HUES6 (cell line): ENCODE measurements around the gene KCNA2.

Experiments
- H3K27ac ChIP-seq: 2 replicates; pipeline ENCODE4 v1.7.0; 2013; ENCODE audit warnings: low read depth, mild to moderate bottlenecking, low read length, inconsistent platforms
- H3K27me3 ChIP-seq: 2 replicates; pipeline ENCODE4 v1.6.1; 2013; ENCODE audit warnings: low read length; ENCODE audit not compliant: control insufficient read depth, insufficient read depth
- H3K36me3 ChIP-seq: 2 replicates; pipeline ENCODE4 v1.6.1; 2013; ENCODE audit warnings: low read length; ENCODE audit not compliant: control insufficient read depth, insufficient read depth
- H3K4me1 ChIP-seq: 2 replicates; pipeline ENCODE4 v1.6.1; 2013; ENCODE audit warnings: low read length; ENCODE audit not compliant: control insufficient read depth, insufficient read depth
- H3K4me3 ChIP-seq: 2 replicates; pipeline ENCODE4 v1.5.1; 2013; ENCODE audit warnings: low read depth, low read length
- H3K9ac ChIP-seq: one replicate; pipeline ENCODE4 v1.6.1; 2013; ENCODE audit warnings: mild to moderate bottlenecking, low read length
- H3K9me3 ChIP-seq: 2 replicates; pipeline ENCODE4 v1.6.1; 2013; ENCODE audit warnings: low read depth, low read length; ENCODE audit not compliant: control insufficient read depth, insufficient read depth

KCNA2 gene

GRCh38 chr1:110610696-110611286, 4.6 kb upstream of the KCNA2 start:
- no peak overlapping the region for H3K9ac ChIP-seq
- no peaks in the 10 kb centered on the region for H3K36me3 ChIP-seq
- peaks cover 94% of the 10 kb centered on the region for H3K27me3 ChIP-seq
- no peak overlapping the region for H3K27ac ChIP-seq
- peaks cover 8% of the 10 kb centered on the region for H3K4me1 ChIP-seq
- H3K9me3 ChIP-seq: no peaks in the 10 kb centered on the region
- H3K4me3 ChIP-seq: no peak overlapping the region

DNA sequence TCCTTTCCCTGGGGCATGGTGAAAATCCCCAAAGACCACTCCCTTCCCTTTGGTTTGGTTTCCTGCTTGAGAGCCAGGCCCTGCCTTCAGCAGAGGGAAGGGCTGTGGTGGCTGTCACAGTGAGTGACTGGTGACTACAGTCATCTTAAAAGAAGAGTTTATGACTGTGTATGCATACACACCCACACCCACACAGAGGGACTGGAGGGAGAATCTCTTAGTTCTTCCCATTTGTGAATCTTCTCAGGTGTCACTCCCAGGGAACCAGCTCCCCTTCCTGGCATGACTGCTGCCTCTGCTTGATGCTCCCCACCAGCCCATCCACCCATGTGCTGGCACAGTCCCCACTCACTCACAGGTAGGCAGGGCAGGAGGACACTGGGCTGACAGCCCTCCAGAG, 3.9 kb upstream of the KCNA2 start:
- Histone ChIP-seq H3K36me3 (no peaks in the 10 kb centered on the region), H3K4me3 (no peak overlapping the region), H3K4me1 (peaks cover 15% of the 10 kb centered on the region), H3K9ac (no peak overlapping the region), H3K27me3 (peaks cover 96% of the 10 kb centered on the region), H3K9me3 (no peaks in the 10 kb centered on the region), H3K27ac (no peak overlapping the region)

- H3K27ac ChIP-seq: no peak overlapping the region
- no peaks in the 10 kb centered on the region for H3K9me3 ChIP-seq
- H3K27me3 ChIP-seq: peaks cover 95% of the 10 kb centered on the region
- no peaks in the 10 kb centered on the region for H3K36me3 ChIP-seq
- H3K4me1 ChIP-seq: peaks cover 15% of the 10 kb centered on the region
- H3K9ac ChIP-seq: no peak overlapping the region
- H3K4me3 ChIP-seq: peak overlapping the region; percentile 53
These were observed 2.1 kb upstream of the KCNA2 start for GRCh38 chr1:110608247-110608646.

DNA sequence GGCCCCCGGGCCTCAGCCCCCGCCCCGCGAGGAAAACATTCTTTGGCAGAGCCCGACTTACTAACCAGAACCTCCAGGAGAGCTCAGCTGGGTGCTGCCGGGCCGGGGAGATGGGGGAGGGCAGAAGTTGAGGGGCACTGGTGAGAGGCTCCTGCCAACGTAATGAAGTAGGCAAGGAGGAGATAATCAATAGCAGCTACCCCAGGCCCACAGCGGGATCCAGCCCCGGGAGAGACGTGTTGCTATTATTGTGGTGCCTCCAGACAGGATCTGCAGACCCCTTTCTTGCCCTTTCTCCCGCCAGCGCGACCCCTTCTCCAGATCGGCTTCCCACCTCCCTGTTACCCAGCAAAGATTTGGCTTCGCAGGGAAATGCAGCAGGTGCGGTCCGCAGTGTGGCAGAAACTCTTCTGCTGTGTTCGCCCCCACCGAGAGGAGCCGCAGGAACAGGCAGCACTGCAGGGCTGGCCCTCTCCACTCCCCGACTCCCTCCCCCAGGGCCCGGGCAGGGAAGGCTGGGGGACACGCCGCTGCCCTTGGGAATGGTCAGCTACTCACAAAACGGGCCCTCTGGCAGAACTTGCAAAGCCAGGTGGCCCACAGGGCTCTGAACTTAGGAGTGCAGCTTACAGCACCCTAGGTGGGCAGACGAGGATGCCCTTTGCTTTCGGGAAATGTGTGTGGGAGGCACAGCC, 1.5 kb upstream of the KCNA2 start:
- H3K9ac ChIP-seq: no peak overlapping the region
- H3K27ac ChIP-seq: no peak overlapping the region
- H3K36me3 ChIP-seq: no peaks in the 10 kb centered on the region
- no peaks in the 10 kb centered on the region for H3K9me3 ChIP-seq
- H3K4me1 ChIP-seq: peaks cover 15% of the 10 kb centered on the region
- peaks cover 92% of the 10 kb centered on the region for H3K27me3 ChIP-seq
- H3K4me3 ChIP-seq: peak overlapping the region; percentile 53

DNA sequence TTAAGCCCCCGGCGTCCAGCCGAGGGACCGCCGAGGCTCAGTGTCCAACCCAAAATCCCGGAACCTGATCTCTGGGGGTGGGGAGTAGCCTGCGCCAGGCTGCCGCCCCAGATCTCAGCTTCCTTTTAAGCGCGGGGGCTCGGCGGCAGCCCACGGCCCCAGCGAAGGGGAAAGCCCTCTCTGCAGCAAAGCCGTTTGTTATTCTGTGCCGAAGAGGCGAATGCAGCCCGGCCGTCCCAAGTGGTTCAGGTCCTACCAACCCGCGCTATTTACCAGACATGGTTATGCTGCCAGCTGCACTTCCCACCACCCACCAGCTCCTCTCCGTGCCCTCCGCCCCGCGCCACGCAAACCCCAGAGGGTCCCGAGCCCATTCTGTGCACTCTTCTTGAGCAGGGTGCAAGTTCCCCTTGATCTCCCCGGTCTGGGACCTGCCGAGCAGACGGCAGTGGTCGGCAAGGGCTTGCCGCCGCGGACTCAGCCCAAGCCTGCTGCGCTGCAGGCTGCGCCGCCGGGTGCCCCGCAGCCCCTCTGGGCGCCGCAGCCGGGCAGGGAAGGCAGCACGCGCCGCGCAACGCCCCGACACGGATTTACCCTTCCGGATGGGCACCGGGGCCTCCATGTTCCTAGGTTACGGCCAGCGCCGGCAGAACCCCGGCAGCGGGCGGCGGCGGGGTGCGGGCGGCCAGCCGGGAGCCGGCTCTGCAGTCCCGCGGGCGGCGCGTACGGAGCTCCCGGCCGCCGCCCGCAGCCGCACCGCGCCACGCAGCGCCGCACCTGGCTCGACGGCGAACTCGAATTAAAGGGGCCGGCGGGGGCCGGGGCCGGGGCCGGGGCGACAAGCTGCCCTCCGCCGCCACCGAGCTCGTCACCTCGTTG, 738 bp upstream of the KCNA2 start:
- Histone ChIP-seq H3K9me3 (no peaks in the 10 kb centered on the region), H3K36me3 (no peaks in the 10 kb centered on the region), H3K4me1 (peaks cover 15% of the 10 kb centered on the region), H3K4me3 (peak overlapping the region; percentile 91), H3K27ac (no peak overlapping the region), H3K9ac (peak overlapping the region; percentile 32), H3K27me3 (peaks cover 91% of the 10 kb centered on the region)

DNA sequence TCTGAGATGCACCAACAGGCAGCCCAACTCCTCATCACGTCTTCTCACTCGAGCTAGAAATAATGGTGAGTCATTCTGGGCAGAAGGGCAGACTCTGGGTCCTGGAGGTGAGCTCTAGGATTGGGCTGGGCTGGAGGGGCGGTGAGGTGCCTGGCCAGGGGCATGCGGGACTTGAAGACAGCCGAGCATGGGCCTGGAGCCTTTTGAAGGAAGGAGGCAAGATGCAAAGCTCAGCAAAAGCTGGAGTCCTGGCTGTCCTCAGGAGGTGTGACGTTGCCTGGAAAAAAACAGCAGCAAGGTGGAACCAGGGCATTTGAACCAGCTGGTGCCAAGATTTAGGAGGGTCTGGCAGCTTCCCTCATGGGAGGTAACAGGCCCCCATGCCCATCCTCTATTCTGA, 712 bp downstream of the KCNA2 start:
- Histone ChIP-seq H3K27ac (no peak overlapping the region), H3K9ac (no peak overlapping the region), H3K27me3 (peaks cover 79% of the 10 kb centered on the region), H3K4me1 (peaks cover 15% of the 10 kb centered on the region), H3K9me3 (no peaks in the 10 kb centered on the region), H3K36me3 (no peaks in the 10 kb centered on the region), H3K4me3 (peak overlapping the region; percentile 91)

GRCh38 chr1:110604586-110605148, 1.5 kb downstream of the KCNA2 start:
- Histone ChIP-seq H3K9ac (no peak overlapping the region), H3K27ac (no peak overlapping the region), H3K27me3 (peaks cover 71% of the 10 kb centered on the region), H3K36me3 (no peaks in the 10 kb centered on the region), H3K4me3 (no peak overlapping the region), H3K4me1 (peaks cover 15% of the 10 kb centered on the region), H3K9me3 (no peaks in the 10 kb centered on the region)

DNA sequence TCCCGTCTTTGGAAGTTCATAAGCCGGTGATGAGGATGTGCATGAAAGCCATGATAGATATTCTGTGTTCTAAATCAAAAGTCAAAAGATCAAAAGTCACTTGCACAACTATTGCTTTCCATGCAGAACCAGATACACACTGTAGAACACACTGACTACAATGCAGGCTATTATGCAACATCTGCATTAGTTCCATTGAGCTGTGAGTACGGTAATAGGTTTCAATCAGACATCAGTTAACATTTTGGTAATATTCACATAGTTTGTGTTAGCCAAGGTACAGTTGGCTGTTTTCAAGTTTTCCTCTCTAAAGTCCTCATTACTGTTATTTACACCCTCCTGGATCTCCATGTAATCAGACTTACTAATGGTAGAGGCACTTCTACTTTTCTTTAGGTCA, 3.1 kb downstream of the KCNA2 start:
- H3K4me1 ChIP-seq: peaks cover 15% of the 10 kb centered on the region
- H3K36me3 ChIP-seq: no peaks in the 10 kb centered on the region
- no peak overlapping the region for H3K27ac ChIP-seq
- H3K9ac ChIP-seq: no peak overlapping the region
- H3K4me3 ChIP-seq: no peak overlapping the region
- H3K27me3 ChIP-seq: peaks cover 57% of the 10 kb centered on the region
- H3K9me3 ChIP-seq: no peaks in the 10 kb centered on the region

DNA sequence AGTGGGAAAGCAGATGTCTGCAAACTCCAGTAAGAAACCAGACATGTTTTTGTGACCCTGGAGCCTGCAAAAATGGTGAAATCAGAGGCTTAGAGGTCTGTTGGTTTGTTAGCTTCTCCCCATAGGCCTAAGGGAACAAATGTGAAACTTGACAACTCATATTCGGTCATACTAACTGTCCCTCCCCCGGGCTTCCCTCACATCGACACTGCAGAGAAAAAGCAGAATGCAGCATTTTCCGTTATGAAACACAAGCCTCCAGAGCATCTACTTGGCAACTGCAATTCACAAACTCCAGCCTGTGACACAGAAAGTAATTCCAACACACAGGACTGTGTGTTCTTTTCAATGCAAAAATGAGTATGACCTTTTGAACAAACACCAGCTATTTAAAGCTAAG, 3.7 kb downstream of the KCNA2 start:
- Histone ChIP-seq H3K9ac (no peak overlapping the region), H3K27ac (no peak overlapping the region), H3K4me1 (peaks cover 9% of the 10 kb centered on the region; the same call in 1 of the 2 replicates), H3K9me3 (no peaks in the 10 kb centered on the region), H3K4me3 (no peak overlapping the region), H3K27me3 (peaks cover 51% of the 10 kb centered on the region), H3K36me3 (no peaks in the 10 kb centered on the region)

DNA sequence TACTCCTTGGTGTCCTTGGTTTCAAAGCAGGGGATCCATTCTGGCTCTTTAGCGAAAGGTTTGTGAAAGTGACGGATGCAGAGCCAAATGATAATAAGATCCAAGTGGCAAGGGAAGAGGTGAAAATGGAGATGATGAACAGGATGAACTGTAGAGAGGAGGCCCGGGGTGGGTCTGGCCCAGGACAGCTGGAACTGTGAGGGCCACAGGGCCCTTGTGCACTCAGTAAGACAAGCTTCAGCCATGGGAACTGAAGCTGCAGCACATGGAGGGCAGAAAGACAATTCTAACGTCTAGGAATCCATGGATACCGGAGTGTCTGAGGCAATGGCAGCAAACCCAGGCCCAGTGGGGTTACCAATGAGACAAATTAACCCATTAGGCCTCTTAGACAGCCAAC, 4.8 kb downstream of the KCNA2 start:
- H3K27me3 ChIP-seq: peaks cover 49% of the 10 kb centered on the region
- H3K9ac ChIP-seq: no peak overlapping the region
- no peaks in the 10 kb centered on the region for H3K36me3 ChIP-seq

DNA sequence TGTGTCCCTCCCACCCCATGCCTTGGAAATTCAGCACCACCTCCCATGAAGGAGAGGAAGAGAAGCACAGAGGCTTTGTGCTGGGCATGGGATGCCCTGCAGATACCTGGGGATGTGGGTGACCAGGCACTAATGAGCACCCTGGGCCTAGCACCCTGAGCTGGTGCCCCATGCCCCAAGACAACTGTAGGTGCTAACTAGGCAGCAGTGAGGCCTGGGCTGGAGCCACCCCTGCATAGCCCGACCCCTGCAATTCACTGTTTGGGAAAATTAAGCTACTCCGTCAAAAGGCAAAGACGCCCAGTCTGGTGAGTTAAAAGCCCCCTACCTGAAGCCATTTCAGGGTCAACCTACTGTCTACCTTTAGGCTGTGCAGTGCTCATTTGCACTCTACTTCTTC, 5.4 kb downstream of the KCNA2 start:
- Histone ChIP-seq H3K9me3 (no peaks in the 10 kb centered on the region), H3K27ac (no peak overlapping the region), H3K27me3 (peaks cover 42% of the 10 kb centered on the region), H3K4me1 (peaks cover 6% of the 10 kb centered on the region; the same call in 1 of the 2 replicates), H3K36me3 (no peaks in the 10 kb centered on the region), H3K9ac (no peak overlapping the region), H3K4me3 (no peak overlapping the region)

More for the DNA sequence above, 4.8 kb downstream of the KCNA2 start:
- Histone ChIP-seq H3K9me3 (no peaks in the 10 kb centered on the region), H3K4me3 (no peak overlapping the region), H3K27ac (no peak overlapping the region), H3K4me1 (peaks cover 9% of the 10 kb centered on the region; the same call in 1 of the 2 replicates)
